ENCODE measurements around the gene KIF1C. TPM values are rescaled to one million over a fixed set of nuclear protein-coding genes. Genes with fewer than 3 reads are reported as not detected.

KIF1C gene
- total and polyA plus RNA-seq, 2 experiments from 2014 or later = 39.8 to 72.7 TPM

GRCh38 chr17:5044630-5045029 is 46.9 kb downstream of the KIF1C start:
- Histone ChIP-seq H4K20me1 (ENCODE audit: insufficient read depth) (no peaks in the 10 kb centered on the region), H3K36me3 (ENCODE audit: low read depth) (no peaks in the 10 kb centered on the region), H3K4me2 (ENCODE audit: unreplicated experiment) (no peak overlapping the region), H3K27ac (no peak overlapping the region), H3K9ac (no peak overlapping the region), H3K27me3 (replicated peaks; ENCODE audit: insufficient read depth) (no peaks in the 10 kb centered on the region), H2AFZ (no peak overlapping the region), H3K79me2 (ENCODE audit: insufficient read depth) (no peaks in the 10 kb centered on the region), H3K9me3 (ENCODE audit: low read depth) (no peaks in the 10 kb centered on the region), H3K4me3 (no peak overlapping the region), H3K4me1 (ENCODE audit: insufficient read depth) (no peaks in the 10 kb centered on the region), H3K9me2 (ENCODE audit: insufficient read depth) (no peaks in the 10 kb centered on the region), H3F3A (ENCODE audit: insufficient read depth) (no peaks in the 10 kb centered on the region)
- TF ChIP-seq EZH2 (IDR thresholded peaks at IDR 0.05; ENCODE audit: insufficient read depth, poor library complexity, severe bottlenecking) = no peak
- no peak for TF ChIP-seq EZH2phosphoT487 (IDR thresholded peaks at IDR 0.05; ENCODE audit: insufficient read depth, low read depth)
- WGBS, 2 experiments (ENCODE audit: low coverage in 1 of 2, low lambda C conversion rate in 2 of 2, missing lambda C conversion rate in 2 of 2) = 68 to 78% methylated on average over 5 of the region's 5 CpGs
- in situ Hi-C loops (cut with MboI) = no loop called here
- DNase-seq = no peak

- Histone ChIP-seq H3K9me3 (ENCODE audit: low read depth) (no peaks in the 10 kb centered on the region), H4K20me1 (ENCODE audit: insufficient read depth) (no peaks in the 10 kb centered on the region), H3K27ac (no peak overlapping the region), H3F3A (ENCODE audit: insufficient read depth) (no peaks in the 10 kb centered on the region), H3K79me2 (ENCODE audit: insufficient read depth) (no peaks in the 10 kb centered on the region), H3K9me2 (ENCODE audit: insufficient read depth) (no peaks in the 10 kb centered on the region), H3K4me2 (ENCODE audit: unreplicated experiment) (no peak overlapping the region), H3K4me1 (ENCODE audit: insufficient read depth) (no peaks in the 10 kb centered on the region), H3K27me3 (replicated peaks; ENCODE audit: insufficient read depth) (no peaks in the 10 kb centered on the region), H2AFZ (no peak overlapping the region), H3K36me3 (ENCODE audit: low read depth) (no peaks in the 10 kb centered on the region), H3K9ac (no peak overlapping the region), H3K4me3 (no peak overlapping the region)
- in situ Hi-C loops (cut with MboI) = no loop called here
- WGBS, 2 experiments (ENCODE audit: low coverage in 1 of 2, low lambda C conversion rate in 2 of 2, missing lambda C conversion rate in 2 of 2) = 85 to 88% methylated on average over 6 of the region's 6 CpGs
- TF ChIP-seq EZH2phosphoT487 (IDR thresholded peaks at IDR 0.05; ENCODE audit: insufficient read depth, low read depth) = no peak
- TF ChIP-seq EZH2 (IDR thresholded peaks at IDR 0.05; ENCODE audit: insufficient read depth, poor library complexity, severe bottlenecking) = no peak
- DNase-seq = no peak
These were observed 47.7 kb downstream of the KIF1C start for GRCh38 chr17:5045496-5045895.

- Histone ChIP-seq H3K9ac (no peak overlapping the region), H3K9me2 (ENCODE audit: insufficient read depth) (no peaks in the 10 kb centered on the region), H3K4me1 (ENCODE audit: insufficient read depth) (no peaks in the 10 kb centered on the region), H3K36me3 (ENCODE audit: low read depth) (no peaks in the 10 kb centered on the region), H3K79me2 (ENCODE audit: insufficient read depth) (no peaks in the 10 kb centered on the region), H3K27ac (no peak overlapping the region), H4K20me1 (ENCODE audit: insufficient read depth) (no peaks in the 10 kb centered on the region), H3K9me3 (ENCODE audit: low read depth) (no peaks in the 10 kb centered on the region), H3K4me2 (ENCODE audit: unreplicated experiment) (no peak overlapping the region), H3K4me3 (no peak overlapping the region), H2AFZ (no peak overlapping the region), H3K27me3 (replicated peaks; ENCODE audit: insufficient read depth) (no peaks in the 10 kb centered on the region), H3F3A (ENCODE audit: insufficient read depth) (no peaks in the 10 kb centered on the region)
- DNase-seq = no peak
- TF ChIP-seq EZH2phosphoT487 (IDR thresholded peaks at IDR 0.05; ENCODE audit: insufficient read depth, low read depth) (no peak), EZH2 (IDR thresholded peaks at IDR 0.05; ENCODE audit: insufficient read depth, poor library complexity, severe bottlenecking) (no peak)
- WGBS, 2 experiments (ENCODE audit: low coverage in 1 of 2, low lambda C conversion rate in 2 of 2, missing lambda C conversion rate in 2 of 2) = 17 to 27% methylated on average over 2 of the region's 2 CpGs
- in situ Hi-C loops (cut with MboI) = no loop called here
These were observed 49.7 kb downstream of the KIF1C start for GRCh38 chr17:5047446-5047845.

GRCh38 chr17:5049314-5049841 is 51.6 kb downstream of the KIF1C start:
- Histone ChIP-seq H3K27ac (no peak overlapping the region), H3K27me3 (replicated peaks; ENCODE audit: insufficient read depth) (no peaks in the 10 kb centered on the region), H3K9ac (no peak overlapping the region), H3K4me3 (no peak overlapping the region), H3K9me2 (ENCODE audit: insufficient read depth) (no peaks in the 10 kb centered on the region), H3K36me3 (ENCODE audit: low read depth) (no peaks in the 10 kb centered on the region), H3K9me3 (ENCODE audit: low read depth) (no peaks in the 10 kb centered on the region), H2AFZ (peak overlapping the region; percentile 57), H3F3A (ENCODE audit: insufficient read depth) (no peaks in the 10 kb centered on the region), H3K79me2 (ENCODE audit: insufficient read depth) (no peaks in the 10 kb centered on the region), H3K4me2 (ENCODE audit: unreplicated experiment) (no peak overlapping the region), H4K20me1 (ENCODE audit: insufficient read depth) (no peaks in the 10 kb centered on the region), H3K4me1 (ENCODE audit: insufficient read depth) (no peaks in the 10 kb centered on the region)
- 49 to 55% methylated on average over 5 of the region's 5 CpGs for WGBS, 2 experiments (ENCODE audit: low coverage in 1 of 2, low lambda C conversion rate in 2 of 2, missing lambda C conversion rate in 2 of 2)
- in situ Hi-C loops (cut with MboI) = no loop called here
- DNase-seq = no peak
- TF ChIP-seq EZH2phosphoT487 (IDR thresholded peaks at IDR 0.05; ENCODE audit: insufficient read depth, low read depth) (no peak), EZH2 (IDR thresholded peaks at IDR 0.05; ENCODE audit: insufficient read depth, poor library complexity, severe bottlenecking) (no peak)

- Histone ChIP-seq H3K79me2 (ENCODE audit: insufficient read depth) (no peaks in the 10 kb centered on the region), H4K20me1 (ENCODE audit: insufficient read depth) (no peaks in the 10 kb centered on the region), H3K27me3 (replicated peaks; ENCODE audit: insufficient read depth) (no peaks in the 10 kb centered on the region), H3K9me3 (ENCODE audit: low read depth) (no peaks in the 10 kb centered on the region), H3K4me1 (ENCODE audit: insufficient read depth) (no peaks in the 10 kb centered on the region), H3K4me2 (ENCODE audit: unreplicated experiment) (no peak overlapping the region), H3K9ac (no peak overlapping the region), H3K27ac (no peak overlapping the region), H3K9me2 (ENCODE audit: insufficient read depth) (no peaks in the 10 kb centered on the region), H2AFZ (no peak overlapping the region), H3F3A (ENCODE audit: insufficient read depth) (no peaks in the 10 kb centered on the region), H3K36me3 (ENCODE audit: low read depth) (no peaks in the 10 kb centered on the region), H3K4me3 (no peak overlapping the region)
- TF ChIP-seq EZH2phosphoT487 (IDR thresholded peaks at IDR 0.05; ENCODE audit: insufficient read depth, low read depth) (no peak), EZH2 (IDR thresholded peaks at IDR 0.05; ENCODE audit: insufficient read depth, poor library complexity, severe bottlenecking) (no peak)
- no peak for DNase-seq
- in situ Hi-C loops (cut with MboI) = loop anchor here (10.0 kb wide), 1 partner anchor 135 kb away; no protein-coding TSS in a partner anchor
- whole genome bisulfite sequencing, 2 experiments (ENCODE audit: low coverage in 1 of 2, low lambda C conversion rate in 2 of 2, missing lambda C conversion rate in 2 of 2) = 34 to 41% methylated on average over 8 to 9 of the region's 9 CpGs
These were observed 52.5 kb downstream of the KIF1C start for GRCh38 chr17:5050278-5050677.

Measured in GM23248 (cell line).